Liver (tissue), 9 donors: ENCODE measurements around the gene ACTRT2. TPM values are rescaled to one million over a fixed set of nuclear protein-coding genes. Genes with fewer than 3 reads are reported as not detected.

ENCODE experiments used
- DNase-seq: peaks from one replicate; pipeline ENCODE4 v3.0.0-alpha.2; 2017; ENCODE audit warnings: low spot score
- H3K27ac ChIP-seq, 2 donors: one replicate each; pipeline ENCODE4 v1.7.0; 2013; ENCODE audit warnings: inconsistent platforms in 2 of 2, low read length in 2 of 2, control low read depth in 1 of 2, low read depth in 1 of 2, mild to moderate bottlenecking in 1 of 2
- H3K27me3 ChIP-seq, 4 donors: one replicate each; pipeline versions ENCODE4 v1.6.1 to v1.7.0; 2013; ENCODE audit warnings: low read length in 3 of 4, inconsistent platforms in 1 of 4, mild to moderate bottlenecking in 1 of 4, moderate library complexity in 1 of 4; ENCODE audit not compliant: control insufficient read depth in 4 of 4, insufficient read depth in 4 of 4
- H3K36me3 ChIP-seq, 4 donors: one replicate each; pipeline versions ENCODE4 v1.6.1 to v1.7.0; 2013; ENCODE audit warnings: low read length in 3 of 4, mild to moderate bottlenecking in 3 of 4, low read depth in 1 of 4, moderate library complexity in 1 of 4; ENCODE audit not compliant: control insufficient read depth in 4 of 4, insufficient read depth in 3 of 4
- H3K4me1 ChIP-seq, 4 donors: one replicate each; pipeline versions ENCODE4 v1.6.1 to v1.7.0; 2013; ENCODE audit warnings: low read length in 3 of 4, mild to moderate bottlenecking in 3 of 4, moderate library complexity in 1 of 4; ENCODE audit not compliant: control insufficient read depth in 4 of 4, insufficient read depth in 4 of 4
- H3K4me3 ChIP-seq, 3 donors: one replicate each; pipeline versions ENCODE4 v1.6.1 to v1.7.0; 2013; ENCODE audit warnings: low read length in 3 of 3, control low read depth in 1 of 3, low read depth in 1 of 3, mild to moderate bottlenecking in 1 of 3
- H3K9ac ChIP-seq, 2 donors: one replicate each; pipeline ENCODE4 v1.7.0; 2013; ENCODE audit warnings: low read length in 2 of 2, mild to moderate bottlenecking in 2 of 2, moderate library complexity in 2 of 2, control low read depth in 1 of 2, low read depth in 1 of 2
- H3K9me3 ChIP-seq, 4 donors: one replicate each; pipeline versions ENCODE4 v1.6.1 to v1.7.0; 2013; ENCODE audit warnings: low read length in 3 of 4; ENCODE audit not compliant: control insufficient read depth in 4 of 4
- FOXA2 ChIP-seq: IDR thresholded peaks from 2 replicates; pipeline ENCODE4 v1.6.1; 2016; ENCODE audit warnings: antibody characterized with exemption
- GABPA ChIP-seq, 2 donors: IDR thresholded peaks in 1 of 2; conservative IDR thresholded peaks in 1 of 2; 2 replicates each; pipeline ENCODE4 v1.6.1; 2016; ENCODE audit warnings: antibody characterized with exemption in 2 of 2, mild to moderate bottlenecking in 1 of 2, moderate library complexity in 1 of 2
- HNF4G ChIP-seq: IDR thresholded peaks from 2 replicates; pipeline ENCODE4 v1.6.1; 2016; ENCODE audit warnings: antibody characterized with exemption
- RAD21 ChIP-seq, 2 donors: IDR thresholded peaks; 2 replicates each; pipeline ENCODE4 v1.6.1; 2016; ENCODE audit warnings: antibody characterized with exemption in 2 of 2, mild to moderate bottlenecking in 2 of 2
- RXRA ChIP-seq, 2 donors: IDR thresholded peaks; 2 replicates each; pipeline ENCODE4 v1.6.1; 2017 to 2018; ENCODE audit warnings: antibody characterized with exemption in 2 of 2, mild to moderate bottlenecking in 1 of 2
- SP1 ChIP-seq: IDR thresholded peaks from 2 replicates; pipeline ENCODE4 v1.6.1; 2018; ENCODE audit warnings: antibody characterized with exemption, mild to moderate bottlenecking
- YY1 ChIP-seq: IDR thresholded peaks from 2 replicates; pipeline ENCODE4 v1.6.1; 2016; ENCODE audit warnings: antibody characterized with exemption, mild to moderate bottlenecking
- WGBS: extraction: QIAGEN DNeasy Blood & Tissue Kit; methylation state at CpG from one replicate; pipeline ENCODE4 v1.1.7; 2013; 5-methylcytosine and 5-hydroxymethylcytosine counted together
- polyA plus RNA-seq, 2 donors: library from polyadenylated mRNA; stranded (reverse) in 1 of 2; unstranded in 1 of 2; fragments of 200-250 nt in 1 of 2; fragments of >200 nt in 1 of 2; fragmentation: Nextera tagmentation in 1 of 2; extraction: Ambion mirVana in 1 of 2; gene quantifications; one replicate each; pipeline versions ENCODE4 v1.2.1 to v1.2.3, GENCODE V29; 2013 to 2015
- total RNA-seq, 2 donors: library from RNA; depleted of rRNA; stranded (reverse); fragments of >200 nt; gene quantifications; one replicate each; pipeline ENCODE4 v1.2.3, GENCODE V29; 2014
- TF ChIP-seq, protein P1 (sequence below): IDR thresholded peaks from 2 replicates; pipeline ENCODE4 v1.6.1; 2016; ENCODE audit warnings: antibody characterized with exemption
- TF ChIP-seq, protein P2 (sequence below): IDR thresholded peaks from 2 replicates; pipeline ENCODE4 v1.6.1; 2016; ENCODE audit warnings: antibody characterized with exemption, mild to moderate bottlenecking
- TF ChIP-seq, protein P3 (sequence below): fragments of 150-350 bp; IDR thresholded peaks from 2 replicates; pipeline ENCODE4 v1.5.1; 2017; ENCODE audit warnings: improper control_type of control experiment, low read depth, low read length; ENCODE audit not compliant: missing input control
- TF ChIP-seq, protein P4 (sequence below): IDR thresholded peaks from 2 replicates; pipeline ENCODE4 v1.6.1; 2016; ENCODE audit warnings: antibody characterized with exemption
- TF ChIP-seq, protein P5 (sequence below): IDR thresholded peaks from 2 replicates; pipeline ENCODE4 v1.6.1; 2016; ENCODE audit warnings: antibody characterized with exemption
- donor health status: healthy.
- donor health status: healthy.
- donor health status: healthy.
- donor health status: healthy.
- donor health status: healthy.

The ACTRT2 gene
- total and polyA plus RNA-seq, 4 donors: not detected

DNA sequence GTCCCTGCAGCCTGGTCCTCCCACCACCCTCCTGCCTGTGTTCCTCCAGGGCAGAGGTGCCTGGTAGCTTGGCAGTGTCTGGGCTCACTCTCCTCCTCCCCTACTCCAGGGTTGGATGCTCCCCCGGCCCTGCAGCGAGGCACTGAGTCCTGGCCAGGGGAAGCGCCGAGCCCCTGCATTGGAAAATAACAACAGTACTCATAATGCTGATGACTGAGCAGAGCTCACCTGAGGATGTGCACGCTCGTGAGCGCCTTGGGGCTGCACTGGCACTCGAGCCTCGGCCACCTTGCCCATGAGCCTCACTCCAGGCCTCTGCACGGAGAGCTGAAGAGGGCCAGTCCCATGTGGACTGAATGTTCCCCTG is 6.0 kb upstream of the ACTRT2 start:
- H3K9ac ChIP-seq: no peak overlapping the region
- no peak overlapping the region for H3K27ac ChIP-seq
- no peak for DNase-seq
- no peak overlapping the region for H3K4me3 ChIP-seq
- no peaks in the 10 kb centered on the region for H3K9me3 ChIP-seq
- no peaks in the 10 kb centered on the region for H3K4me1 ChIP-seq
- 71% methylated on average over 10 of the region's 10 CpGs for WGBS
- TF ChIP-seq FOXA2 (no peak), SP1 (no peak), RAD21 (IDR thresholded peaks at IDR 0.05) (no peak), RXRA (IDR thresholded peaks at IDR 0.05) (no peak), YY1 (no peak), GABPA (IDR thresholded peaks at IDR 0.05 in 1 of 2, conservative IDR thresholded peaks at IDR 0.05 in 1 of 2) (no peak), HNF4G (no peak)
- TF ChIP-seq, protein P1, sequence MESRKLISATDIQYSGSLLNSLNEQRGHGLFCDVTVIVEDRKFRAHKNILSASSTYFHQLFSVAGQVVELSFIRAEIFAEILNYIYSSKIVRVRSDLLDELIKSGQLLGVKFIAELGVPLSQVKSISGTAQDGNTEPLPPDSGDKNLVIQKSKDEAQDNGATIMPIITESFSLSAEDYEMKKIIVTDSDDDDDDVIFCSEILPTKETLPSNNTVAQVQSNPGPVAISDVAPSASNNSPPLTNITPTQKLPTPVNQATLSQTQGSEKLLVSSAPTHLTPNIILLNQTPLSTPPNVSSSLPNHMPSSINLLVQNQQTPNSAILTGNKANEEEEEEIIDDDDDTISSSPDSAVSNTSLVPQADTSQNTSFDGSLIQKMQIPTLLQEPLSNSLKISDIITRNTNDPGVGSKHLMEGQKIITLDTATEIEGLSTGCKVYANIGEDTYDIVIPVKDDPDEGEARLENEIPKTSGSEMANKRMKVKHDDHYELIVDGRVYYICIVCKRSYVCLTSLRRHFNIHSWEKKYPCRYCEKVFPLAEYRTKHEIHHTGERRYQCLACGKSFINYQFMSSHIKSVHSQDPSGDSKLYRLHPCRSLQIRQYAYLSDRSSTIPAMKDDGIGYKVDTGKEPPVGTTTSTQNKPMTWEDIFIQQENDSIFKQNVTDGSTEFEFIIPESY: no peak
- TF ChIP-seq, protein P2, sequence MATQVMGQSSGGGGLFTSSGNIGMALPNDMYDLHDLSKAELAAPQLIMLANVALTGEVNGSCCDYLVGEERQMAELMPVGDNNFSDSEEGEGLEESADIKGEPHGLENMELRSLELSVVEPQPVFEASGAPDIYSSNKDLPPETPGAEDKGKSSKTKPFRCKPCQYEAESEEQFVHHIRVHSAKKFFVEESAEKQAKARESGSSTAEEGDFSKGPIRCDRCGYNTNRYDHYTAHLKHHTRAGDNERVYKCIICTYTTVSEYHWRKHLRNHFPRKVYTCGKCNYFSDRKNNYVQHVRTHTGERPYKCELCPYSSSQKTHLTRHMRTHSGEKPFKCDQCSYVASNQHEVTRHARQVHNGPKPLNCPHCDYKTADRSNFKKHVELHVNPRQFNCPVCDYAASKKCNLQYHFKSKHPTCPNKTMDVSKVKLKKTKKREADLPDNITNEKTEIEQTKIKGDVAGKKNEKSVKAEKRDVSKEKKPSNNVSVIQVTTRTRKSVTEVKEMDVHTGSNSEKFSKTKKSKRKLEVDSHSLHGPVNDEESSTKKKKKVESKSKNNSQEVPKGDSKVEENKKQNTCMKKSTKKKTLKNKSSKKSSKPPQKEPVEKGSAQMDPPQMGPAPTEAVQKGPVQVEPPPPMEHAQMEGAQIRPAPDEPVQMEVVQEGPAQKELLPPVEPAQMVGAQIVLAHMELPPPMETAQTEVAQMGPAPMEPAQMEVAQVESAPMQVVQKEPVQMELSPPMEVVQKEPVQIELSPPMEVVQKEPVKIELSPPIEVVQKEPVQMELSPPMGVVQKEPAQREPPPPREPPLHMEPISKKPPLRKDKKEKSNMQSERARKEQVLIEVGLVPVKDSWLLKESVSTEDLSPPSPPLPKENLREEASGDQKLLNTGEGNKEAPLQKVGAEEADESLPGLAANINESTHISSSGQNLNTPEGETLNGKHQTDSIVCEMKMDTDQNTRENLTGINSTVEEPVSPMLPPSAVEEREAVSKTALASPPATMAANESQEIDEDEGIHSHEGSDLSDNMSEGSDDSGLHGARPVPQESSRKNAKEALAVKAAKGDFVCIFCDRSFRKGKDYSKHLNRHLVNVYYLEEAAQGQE: no peak
- TF ChIP-seq, protein P3, sequence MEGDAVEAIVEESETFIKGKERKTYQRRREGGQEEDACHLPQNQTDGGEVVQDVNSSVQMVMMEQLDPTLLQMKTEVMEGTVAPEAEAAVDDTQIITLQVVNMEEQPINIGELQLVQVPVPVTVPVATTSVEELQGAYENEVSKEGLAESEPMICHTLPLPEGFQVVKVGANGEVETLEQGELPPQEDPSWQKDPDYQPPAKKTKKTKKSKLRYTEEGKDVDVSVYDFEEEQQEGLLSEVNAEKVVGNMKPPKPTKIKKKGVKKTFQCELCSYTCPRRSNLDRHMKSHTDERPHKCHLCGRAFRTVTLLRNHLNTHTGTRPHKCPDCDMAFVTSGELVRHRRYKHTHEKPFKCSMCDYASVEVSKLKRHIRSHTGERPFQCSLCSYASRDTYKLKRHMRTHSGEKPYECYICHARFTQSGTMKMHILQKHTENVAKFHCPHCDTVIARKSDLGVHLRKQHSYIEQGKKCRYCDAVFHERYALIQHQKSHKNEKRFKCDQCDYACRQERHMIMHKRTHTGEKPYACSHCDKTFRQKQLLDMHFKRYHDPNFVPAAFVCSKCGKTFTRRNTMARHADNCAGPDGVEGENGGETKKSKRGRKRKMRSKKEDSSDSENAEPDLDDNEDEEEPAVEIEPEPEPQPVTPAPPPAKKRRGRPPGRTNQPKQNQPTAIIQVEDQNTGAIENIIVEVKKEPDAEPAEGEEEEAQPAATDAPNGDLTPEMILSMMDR: no peak
- TF ChIP-seq, protein P4, sequence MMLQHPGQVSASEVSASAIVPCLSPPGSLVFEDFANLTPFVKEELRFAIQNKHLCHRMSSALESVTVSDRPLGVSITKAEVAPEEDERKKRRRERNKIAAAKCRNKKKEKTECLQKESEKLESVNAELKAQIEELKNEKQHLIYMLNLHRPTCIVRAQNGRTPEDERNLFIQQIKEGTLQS: no peak
- H3K36me3 ChIP-seq: no peaks in the 10 kb centered on the region
- peaks cover 0 to 12% (median 3%) of the 10 kb centered on the region in 4 donors for H3K27me3 ChIP-seq

DNA sequence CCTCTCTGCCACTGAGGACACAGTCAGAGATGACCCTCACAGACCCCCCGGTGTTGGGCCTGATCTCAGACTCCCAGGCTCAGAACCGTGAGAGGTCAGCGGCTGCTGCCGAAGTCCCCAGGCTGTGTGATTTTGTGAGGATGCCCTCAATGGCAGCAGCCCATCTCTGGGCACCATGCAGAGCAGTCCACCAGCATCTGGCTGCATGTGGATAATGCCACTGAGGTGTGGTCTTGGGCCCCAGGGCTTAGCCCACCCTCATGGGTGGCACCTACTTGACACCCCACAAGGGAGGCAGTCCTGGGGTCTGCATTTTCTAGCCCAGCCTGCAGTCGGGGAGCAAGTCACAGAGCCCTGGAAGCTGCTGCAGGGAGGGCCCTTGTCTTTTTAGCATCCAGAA is 5.5 kb upstream of the ACTRT2 start:
- Histone ChIP-seq H3K9me3 (no peaks in the 10 kb centered on the region), H3K27ac (no peak overlapping the region), H3K9ac (no peak overlapping the region), H3K36me3 (no peaks in the 10 kb centered on the region), H3K4me3 (no peak overlapping the region), H3K27me3 (peaks cover 0 to 12% (median 3%) of the 10 kb centered on the region in 4 donors), H3K4me1 (no peaks in the 10 kb centered on the region)
- TF ChIP-seq, protein P5, sequence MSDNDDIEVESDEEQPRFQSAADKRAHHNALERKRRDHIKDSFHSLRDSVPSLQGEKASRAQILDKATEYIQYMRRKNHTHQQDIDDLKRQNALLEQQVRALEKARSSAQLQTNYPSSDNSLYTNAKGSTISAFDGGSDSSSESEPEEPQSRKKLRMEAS: no peak
- DNase-seq: no peak
- 64% methylated on average over 5 of the region's 5 CpGs for WGBS
